GM19468 (cell line): Measurements from ENCODE around the gene PRKAR1B.

Experiments
- ATAC-seq: cut with Tn5 transposase; IDR thresholded peaks from one replicate; pipeline ENCODE4 v1.9.1; 2021; ENCODE audit warnings: mild to moderate bottlenecking, moderate library complexity, moderate number of reproducible peaks; ENCODE audit not compliant: unreplicated experiment; ENCODE audit errors: extremely low read depth

Gene PRKAR1B

GRCh38 chr7:537911-538634, 189.0 kb downstream of the PRKAR1B start:
- no peak for ATAC-seq

- ATAC-seq: no peak
These were observed 190.8 kb downstream of the PRKAR1B start for GRCh38 chr7:536231-536630.

- no peak for ATAC-seq
These were observed 192.1 kb downstream of the PRKAR1B start for GRCh38 chr7:534959-535358.

- ATAC-seq: no peak
These were observed 193.0 kb downstream of the PRKAR1B start for GRCh38 chr7:534075-534474.

GRCh38 chr7:533266-533665, 193.8 kb downstream of the PRKAR1B start:
- ATAC-seq: no peak

- ATAC-seq: no peak
These were observed 194.5 kb downstream of the PRKAR1B start for GRCh38 chr7:532379-533143.

- ATAC-seq: no peak
These were observed 195.3 kb downstream of the PRKAR1B start for GRCh38 chr7:531777-532176.

- no peak for ATAC-seq
These were observed 198.6 kb downstream of the PRKAR1B start for GRCh38 chr7:528451-528850.

- ATAC-seq: no peak
These were observed 199.4 kb downstream of the PRKAR1B start for GRCh38 chr7:527723-528122.

- ATAC-seq: no peak
These were observed 200.5 kb downstream of the PRKAR1B start for GRCh38 chr7:526460-527034.

- no peak for ATAC-seq
These were observed 201.3 kb downstream of the PRKAR1B start for GRCh38 chr7:525740-526139.

GRCh38 chr7:524800-525199, 202.3 kb downstream of the PRKAR1B start:
- no peak for ATAC-seq

- no peak for ATAC-seq
These were observed 203.4 kb downstream of the PRKAR1B start for GRCh38 chr7:523347-524336.

- no peak for ATAC-seq
These were observed 204.1 kb downstream of the PRKAR1B start for GRCh38 chr7:522951-523314.

- no peak for ATAC-seq
These were observed 204.8 kb downstream of the PRKAR1B start for GRCh38 chr7:522071-522950.

- ATAC-seq: no peak
These were observed 205.6 kb downstream of the PRKAR1B start for GRCh38 chr7:521221-522070.

- no peak for ATAC-seq
These were observed 206.4 kb downstream of the PRKAR1B start for GRCh38 chr7:520503-521161.
